Measurements from ENCODE around the gene FAM171A2. TPM values are rescaled to one million over a fixed set of nuclear protein-coding genes. Genes with fewer than 3 reads are reported as not detected.
A peak's percentile ranks its signal among the peaks of the same experiment; 100 is the strongest.
"Not testable (repeated sequence)": the region's sequence is repeated elsewhere in the genome, so short reads cannot be mapped to it uniquely, and the experiment has no call there.

Gene FAM171A2
- total and polyA plus RNA-seq, 10 of the 15 experiments (the other 5 are each of a cell fraction or from before 2014, with no cell fraction given), result 0.08 to 1.7 (median 0.27) TPM; not detected in 2

DNA sequence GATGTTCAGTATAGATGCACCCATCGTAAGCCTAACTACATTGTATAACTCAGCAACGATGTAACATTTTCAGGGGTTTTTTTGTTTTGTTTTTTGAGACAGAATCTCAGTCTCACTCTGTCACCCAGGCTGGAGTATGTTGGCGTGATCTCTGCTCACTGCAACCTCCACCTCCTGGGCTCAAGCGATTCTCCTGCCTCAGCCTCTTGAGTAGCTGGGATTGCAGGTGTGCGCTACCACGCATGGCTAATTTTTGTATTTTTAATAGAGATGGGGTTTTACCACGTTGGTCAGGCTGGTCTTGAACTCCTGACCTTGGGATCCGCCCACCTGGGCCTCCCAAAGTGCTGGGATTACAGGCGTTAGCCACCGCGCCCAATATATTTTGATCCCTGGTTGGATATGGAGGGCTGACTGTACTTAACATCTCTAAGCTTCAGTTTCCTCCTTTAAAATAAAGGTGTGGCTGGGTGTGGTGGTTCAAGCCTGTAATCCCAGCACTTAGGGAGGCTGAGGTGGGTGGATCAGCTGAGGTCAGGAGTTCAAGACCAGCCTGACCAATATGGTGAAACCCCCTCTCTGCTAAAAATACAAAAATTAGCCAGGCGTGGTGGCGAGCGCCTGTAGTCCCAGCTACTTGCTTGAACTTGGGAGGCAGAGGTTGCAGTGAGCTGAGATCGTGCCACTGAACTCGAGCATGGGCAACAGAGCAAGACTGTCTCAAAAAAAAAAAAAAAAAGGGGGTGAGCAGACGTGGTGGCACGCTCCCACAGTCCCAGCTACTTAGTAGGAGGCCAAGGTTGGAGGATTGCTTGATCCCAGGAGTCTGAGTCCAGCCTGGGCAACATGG is 16.2 kb downstream of the FAM171A2 start:
- Histone ChIP-seq H3K79me2 (ENCODE audit: control insufficient read depth, insufficient read depth, low read length) (peaks cover 34% of the 10 kb centered on the region), H3K27ac (ENCODE audit: control insufficient read depth, insufficient read depth) (peak overlapping the region; percentile 92), H3K4me1 (ENCODE audit: control insufficient read depth, insufficient read depth, low read length) (peaks cover 44% of the 10 kb centered on the region), H3K9ac (ENCODE audit: control insufficient read depth, insufficient read depth, low read length) (peak overlapping the region; percentile 9; the same call in 1 of the 2 replicates), H3K4me2 (ENCODE audit: control insufficient read depth, insufficient read depth) (peak overlapping the region; percentile 97), H3K36me3 (ENCODE audit: control insufficient read depth in 2 of 2, insufficient read depth in 2 of 2, low read length in 1 of 2) (peaks cover 15 to 19% of the 10 kb centered on the region in 2 experiments; a peak in 3 of 4 replicates), H3K4me3 (peak overlapping the region; percentile 87)
- H3K27me3 ChIP-seq (replicated peaks in 1 of 2; ENCODE audit: control insufficient read depth in 2 of 2, insufficient read depth in 2 of 2, low read length in 1 of 2); H2AFZ ChIP-seq (ENCODE audit: control insufficient read depth, low read depth, low read length); H3K9me3 ChIP-seq (replicated peaks; ENCODE audit: control insufficient read depth, insufficient read depth, low read length); DNase-seq (ENCODE audit: low read depth, low spot score); H4K20me1 ChIP-seq (ENCODE audit: control insufficient read depth, insufficient read depth); in situ Hi-C loops (cut with MboI); BruUV-seq (replicated peaks): not testable (repeated sequence)
- SMC1A ChIA-PET (ENCODE audit: uncharacterized antibody, unreplicated experiment), result interaction anchor here (0.6 to 1.9 kb wide), 12 partner anchors 13 to 1010 kb away, joined by 3 to 12 read pairs (median 4); partner anchors contain the start of gene FAM171A2
- intact Hi-C loops (cut with micrococcal nuclease; ENCODE audit: unreplicated experiment), result loop anchor here (2.0 to 5.0 kb wide), 2 partner anchors 129 to 145 kb away; partner anchors contain the start of gene UBTF
- POLR2A ChIA-PET, result interaction anchor here (0.6 to 1.6 kb wide), 8 partner anchors 17 to 1676 kb away, joined by 3 to 6 read pairs (median 4); partner anchors contain the start of gene HDAC5
- WGBS (ENCODE audit: insufficient coverage, insufficient replicate concordance, low lambda C conversion rate, missing lambda C conversion rate), result under 1% methylated on average over 16 of the region's 18 CpGs
- ATAC-seq, result peak; percentile 11
- CTCF ChIA-PET, result interaction anchor here (0.6 to 12.5 kb wide), 11 partner anchors 15 to 375 kb away, joined by 3 to 154 read pairs (median 4); partner anchors contain the start of gene SLC25A39
- 0 out of 2 replicates have a peak, but pooled peaks have one; percentile 41 for TF ChIP-seq PML (IDR thresholded peaks at IDR 0.05; ENCODE audit: low read length)
- TF ChIP-seq BCL11A (IDR thresholded peaks at IDR 0.05; ENCODE audit: low read depth, low read length), result 0 out of 2 replicates have a peak, but pooled peaks have one; percentile 17
- peak; percentile 98 for TF ChIP-seq NR2F1 (conservative IDR thresholded peaks at IDR 0.05)
- TF ChIP-seq ASH2L (IDR thresholded peaks at IDR 0.05; ENCODE audit: borderline replicate concordance, low read depth), result peak; percentile 51; the same call in 1 of the 2 replicates
- TF ChIP-seq TAF1 (IDR thresholded peaks at IDR 0.05; ENCODE audit: borderline replicate concordance, low read depth, low read length), result 0 out of 2 replicates have a peak, but pooled peaks have one; percentile 7
- 0 out of 2 replicates have a peak, but pooled peaks have one; percentile 35 for TF ChIP-seq TCF12 (IDR thresholded peaks at IDR 0.05; ENCODE audit: low read depth, low read length)
- peak; percentile 66 for TF ChIP-seq RUNX3 (IDR thresholded peaks at IDR 0.05; ENCODE audit: low read length)
- TF ChIP-seq NBN (IDR thresholded peaks at IDR 0.05), result 0 out of 2 replicates have a peak, but pooled peaks have one; percentile 17
- 0 out of 2 replicates have a peak, but pooled peaks have one; percentile 18 for TF ChIP-seq YY1 (IDR thresholded peaks at IDR 0.05; ENCODE audit: low read depth, low read length)
- TF ChIP-seq PAX5 (IDR thresholded peaks at IDR 0.05; ENCODE audit: borderline replicate concordance, low read depth, low read length), result peak; percentile 70
- peak; percentile 9; the same call in 1 of the 2 replicates for TF ChIP-seq IKZF1 (conservative IDR thresholded peaks at IDR 0.05)
- peak; percentile 29; the same call in 1 of the 2 replicates for TF ChIP-seq ZNF384 (IDR thresholded peaks at IDR 0.05; ENCODE audit: borderline replicate concordance, low read depth, low read length)
- peak; percentile 41; the same call in 1 of the 2 replicates for TF ChIP-seq CREM (IDR thresholded peaks at IDR 0.05; ENCODE audit: low read depth)
- 0 out of 2 replicates have a peak, but pooled peaks have one; percentile 12 for TF ChIP-seq SIN3A (IDR thresholded peaks at IDR 0.05; ENCODE audit: low read depth, low read length)
- TF ChIP-seq MEF2A (IDR thresholded peaks at IDR 0.05; ENCODE audit: insufficient read depth, low read depth, low read length), result peak; percentile 51; the same call in 1 of the 2 replicates
- peak; percentile 54 for FAIRE-seq
- RAD21 ChIA-PET (ENCODE audit: unreplicated experiment), result interaction anchor here (0.6 to 2.6 kb wide), 12 partner anchors 9 to 729 kb away, joined by 3 to 12 read pairs (median 4); partner anchors contain the start of genes FAM171A2 and SLC25A39
